HuH-7 (cell line): ENCODE results near the gene DNMT1.
"Not testable (repeated sequence)": the region's sequence is repeated elsewhere in the genome, so short reads cannot be mapped to it uniquely, and the experiment has no call there.

Source experiments
- DNase-seq: peaks from one replicate; pipeline ENCODE4 v3.0.0; 2011; ENCODE audit warnings: low spot score

The DNMT1 gene

DNA sequence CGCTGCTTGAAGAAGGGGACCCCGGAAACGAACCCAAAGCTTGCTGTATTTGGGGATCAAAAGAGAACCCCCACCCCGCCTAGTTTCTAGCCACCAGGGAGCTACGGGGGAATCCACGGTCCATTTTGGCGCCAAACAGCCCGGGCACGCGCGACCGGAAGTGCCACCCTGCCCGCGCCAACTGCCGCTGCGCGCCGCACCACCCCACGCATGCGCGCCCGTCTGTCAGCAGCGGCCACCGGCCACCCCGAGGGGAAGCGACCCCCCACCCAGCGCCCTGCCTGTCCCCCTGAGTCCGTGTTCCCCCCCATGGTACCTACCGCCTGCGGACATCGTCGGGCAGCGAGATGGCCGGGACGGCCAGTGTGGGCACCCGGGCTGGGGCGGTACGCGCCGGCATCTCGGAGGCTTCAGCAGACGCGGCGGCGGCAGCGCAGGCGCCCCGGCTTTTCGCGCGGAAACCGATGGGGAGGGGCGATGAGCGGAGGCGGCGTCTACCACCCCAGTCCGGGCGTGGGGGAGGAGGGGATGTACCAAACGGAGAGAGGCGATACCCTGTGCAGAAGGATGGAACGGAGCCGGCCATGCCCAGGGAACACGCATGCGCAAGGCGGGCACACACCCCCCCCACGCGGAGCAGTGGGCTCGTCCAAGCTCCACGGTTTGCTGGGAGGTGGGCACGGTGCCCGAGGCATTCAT, at the start of gene DNMT1:
DNMT1 (minus strand) TSS at position 454 of the 699 bp plus-strand sequence; CDS start at position 400, 54 bp downstream.
- peak; percentile 98 for DNase-seq

- no peak for DNase-seq
Observed at GRCh38 chr19:10243606-10244005, 48.9 kb upstream of the DNMT1 start.

DNA sequence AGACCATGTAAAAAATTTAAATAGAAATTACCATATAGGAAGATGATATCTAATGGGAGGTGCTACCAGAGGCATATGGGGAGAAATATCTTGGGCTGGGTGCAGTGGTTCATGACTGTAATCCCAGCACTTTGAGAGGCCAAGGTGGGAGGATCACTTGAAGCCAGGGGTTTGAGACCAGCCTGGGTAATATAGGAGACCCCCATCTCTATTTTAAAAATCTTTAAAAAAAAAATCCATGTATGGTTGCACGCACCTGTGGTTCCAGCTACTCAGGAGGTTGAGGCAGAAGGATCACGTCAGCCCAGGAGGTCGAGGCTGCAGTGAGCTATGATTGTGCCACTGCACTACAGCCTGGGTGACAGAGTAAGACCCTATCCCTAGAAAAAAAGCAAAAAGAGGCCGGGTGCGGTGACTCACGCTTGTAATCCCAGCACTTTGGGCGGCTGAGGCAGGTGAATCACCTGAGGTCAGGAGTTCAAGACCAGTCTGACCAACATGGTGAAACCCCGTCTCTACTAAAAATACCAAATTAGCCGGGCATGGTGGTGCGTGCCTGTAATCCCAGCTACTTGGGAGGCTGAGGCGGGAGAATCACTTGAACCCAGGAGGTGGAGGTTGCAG, 47.2 kb upstream of the DNMT1 start:
- DNase-seq: not testable (repeated sequence)

DNA sequence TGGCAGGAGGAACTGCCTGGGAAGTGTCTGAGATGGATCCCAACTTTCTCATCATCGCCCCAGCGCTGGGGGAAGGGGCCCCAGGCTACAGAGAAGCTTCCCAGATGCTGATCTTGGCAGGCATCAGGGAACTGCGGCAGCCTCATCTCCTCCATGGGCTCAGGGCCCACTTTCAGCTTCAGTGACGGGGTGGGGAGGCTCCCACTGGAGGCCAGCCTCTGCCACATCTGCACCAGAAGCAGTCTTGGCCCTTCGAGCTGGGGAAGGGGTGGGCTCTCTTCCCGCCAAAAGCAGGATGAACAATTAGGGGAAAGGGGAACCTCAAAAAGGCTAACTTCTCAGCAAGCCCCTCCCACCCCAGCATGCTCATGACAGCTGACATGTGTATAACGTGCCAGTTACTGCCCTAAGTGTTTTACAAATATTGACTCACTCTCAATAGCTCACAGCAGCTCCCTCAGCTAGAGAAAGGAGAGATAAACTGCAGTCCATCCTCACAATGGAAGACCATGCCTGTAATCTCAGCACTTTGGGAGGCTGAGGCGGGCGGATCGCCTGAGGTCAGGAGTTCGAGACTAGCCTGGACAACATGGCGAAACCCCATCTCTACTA, 43.5 kb upstream of the DNMT1 start:
- DNase-seq: peak; percentile 43

- no peak for DNase-seq
Observed at GRCh38 chr19:10237702-10238101, 42.9 kb upstream of the DNMT1 start.

- not testable (repeated sequence) for DNase-seq
Observed at GRCh38 chr19:10235409-10235808, 40.7 kb upstream of the DNMT1 start.

GRCh38 chr19:10235003-10235402, 40.2 kb upstream of the DNMT1 start:
- no peak for DNase-seq

GRCh38 chr19:10233946-10234345, 39.2 kb upstream of the DNMT1 start:
- no peak for DNase-seq

DNA sequence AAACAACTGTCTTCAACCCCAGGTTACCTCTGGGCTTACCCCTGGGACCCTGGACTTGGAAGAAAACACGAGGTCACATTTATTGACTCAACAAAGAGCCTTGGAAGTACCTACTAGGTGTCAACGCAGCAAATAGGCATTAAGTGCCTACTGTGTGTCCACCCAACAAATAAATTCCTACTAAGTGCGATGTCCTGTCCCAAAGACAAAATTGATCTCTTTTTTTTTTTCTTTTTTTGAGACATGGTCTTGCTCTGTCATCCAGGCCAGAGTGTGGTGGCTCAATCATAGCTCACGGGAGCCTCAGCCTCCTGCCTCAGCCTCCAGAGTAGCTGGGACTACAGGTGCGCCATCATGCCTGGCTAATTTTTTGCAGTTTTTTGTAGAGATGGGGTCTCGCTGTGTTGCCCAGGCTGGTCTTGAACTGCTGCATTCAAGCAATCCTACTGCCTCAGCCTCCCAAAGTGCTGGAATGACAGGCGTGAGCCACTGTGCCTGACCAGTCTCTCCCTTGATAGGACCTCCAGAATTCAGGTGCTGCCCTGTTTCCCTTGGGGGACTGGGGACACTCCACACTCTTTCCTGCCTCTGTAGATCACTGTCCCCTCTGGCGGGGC, 37.0 kb upstream of the DNMT1 start:
- DNase-seq: no peak

- DNase-seq: peak; percentile 71
Observed at GRCh38 chr19:10230861-10231611, 36.3 kb upstream of the DNMT1 start, which contains the start of gene S1PR2. S1PR2 (minus strand) TSS chr19:10231331; CDS start chr19:10224905, 6,426 bp downstream.

- DNase-seq: no peak
Observed at GRCh38 chr19:10230173-10230860, 35.6 kb upstream of the DNMT1 start.

DNA sequence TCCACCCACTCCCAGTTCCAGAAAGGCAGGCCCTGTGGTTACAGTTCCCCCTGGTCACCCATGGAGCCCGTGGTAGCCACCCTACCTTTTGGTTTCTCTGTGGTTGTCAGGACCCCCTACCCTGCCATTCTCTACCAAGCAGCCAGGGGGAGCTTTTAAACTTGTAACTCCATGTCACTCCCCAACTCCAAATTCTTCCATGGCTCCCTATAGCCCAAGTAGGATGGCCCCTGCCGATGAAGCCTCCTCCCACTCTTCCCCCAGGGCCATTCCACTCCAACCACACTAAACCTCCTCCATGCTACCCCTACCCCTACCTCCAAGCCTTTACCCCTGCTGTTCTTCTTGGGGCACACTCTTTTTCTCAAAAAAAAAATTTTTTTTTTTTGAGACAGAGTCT, 34.2 kb upstream of the DNMT1 start:
- peak; percentile 83 for DNase-seq

DNA sequence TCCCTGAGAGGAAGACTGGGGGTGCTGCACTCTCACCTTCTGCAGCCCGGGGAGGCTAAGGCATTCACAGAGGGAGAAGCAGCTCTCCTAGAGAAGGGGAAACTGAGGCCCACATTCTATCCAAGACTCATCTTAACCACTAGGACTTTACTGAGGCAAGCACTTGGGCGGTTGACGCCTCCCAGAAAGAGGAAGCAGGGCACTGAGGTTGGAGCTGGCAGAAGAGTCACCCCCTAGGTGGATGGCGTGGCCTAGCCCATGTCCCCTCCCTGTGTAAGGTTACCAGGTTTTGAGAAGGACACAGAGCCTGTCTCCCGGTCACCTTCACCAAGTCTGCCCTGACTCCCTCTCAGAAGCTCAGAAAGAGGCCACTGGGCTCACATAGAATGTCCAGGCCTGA, 33.6 kb upstream of the DNMT1 start:
- no peak for DNase-seq

GRCh38 chr19:10227026-10227971, 32.5 kb upstream of the DNMT1 start:
- DNase-seq: no peak

DNA sequence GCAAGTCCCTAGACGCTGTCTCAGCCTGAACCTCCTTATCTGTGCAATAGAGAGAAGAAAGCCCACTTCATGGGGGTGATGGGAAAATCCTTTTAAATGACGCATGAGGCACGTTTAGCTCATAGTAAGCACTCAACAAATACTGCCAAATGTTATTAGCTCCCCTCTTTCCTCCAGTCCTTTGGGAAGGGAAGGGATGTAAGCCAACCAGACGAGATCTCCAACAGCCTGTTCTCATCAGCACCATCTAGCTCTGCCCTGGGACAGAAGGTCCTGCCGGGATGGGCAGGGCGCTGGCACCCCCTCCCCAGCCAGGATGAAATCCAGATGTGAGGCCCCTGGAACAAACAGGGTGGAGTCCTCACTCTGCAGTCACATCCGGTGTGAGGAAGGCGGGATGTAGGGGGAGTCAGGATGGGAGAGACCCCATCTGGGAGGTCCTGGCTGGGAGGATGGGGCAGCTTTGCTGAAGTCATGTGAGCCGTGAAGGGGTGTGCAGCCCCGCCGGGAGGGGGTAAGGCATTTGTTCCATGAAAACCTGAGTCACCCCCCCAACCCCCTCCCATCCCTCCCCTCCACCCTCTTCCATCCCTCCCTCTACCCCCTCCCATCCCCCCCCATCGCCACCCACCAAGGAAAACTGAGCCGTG, 31.7 kb upstream of the DNMT1 start:
- no peak for DNase-seq

- no peak for DNase-seq
Observed at GRCh38 chr19:10226021-10226375, 31.2 kb upstream of the DNMT1 start.

GRCh38 chr19:10224337-10224736, 29.6 kb upstream of the DNMT1 start:
- no peak for DNase-seq

GRCh38 chr19:10223488-10224213, 28.9 kb upstream of the DNMT1 start:
- no peak for DNase-seq

GRCh38 chr19:10222201-10222890, 27.6 kb upstream of the DNMT1 start:
- DNase-seq: no peak
